GM12878 (cell line): ENCODE results near the gene CADM2. TPM values are rescaled to one million over a fixed set of nuclear protein-coding genes. Genes with fewer than 3 reads are reported as not detected.

Source experiments
- ATAC-seq: fragments of 200-7000 bp; cut with Tn5 transposase; 3 replicates; pipeline ENCODE4 v1.9.1; 2020; ENCODE audit warnings: mild to moderate bottlenecking, moderate library complexity
- BruUV-seq: library from RNA; stranded (reverse); fragments of 400-500 nt; replicated peaks from 2 replicates; lab custom pipeline; 2021; lab: Mats Ljungman, UMichigan
- CTCF ChIA-PET: fragments of 300-600 bp; sonication (Branson Sonifier 250); formaldehyde crosslinking; extraction: SDS; loops from one replicate; lab custom pipeline; 2021; ENCODE audit warnings: inconsistent platforms; lab: Yijun Ruan, JAX
- POLR2A ChIA-PET: fragments of 350-600 bp; formaldehyde crosslinking; extraction: SDS; loops from one replicate; lab custom pipeline; 2021; ENCODE audit warnings: inconsistent platforms; lab: Charles Lee
- RAD21 ChIA-PET: fragments of 300-600 bp; sonication (Branson Sonifier 250); formaldehyde crosslinking; loops from one replicate; lab custom pipeline; 2023; ENCODE audit warnings: antibody characterized with exemption; ENCODE audit not compliant: unreplicated experiment; lab: Charles Lee
- SMC1A ChIA-PET: fragments of 300-600 bp; sonication (Branson Sonifier 250); formaldehyde crosslinking; loops from one replicate; lab custom pipeline; 2023; ENCODE audit not compliant: unreplicated experiment, uncharacterized antibody; lab: Charles Lee
- DNase-seq: peaks from one replicate; pipeline ENCODE4 v3.0.0-alpha.2; 2011; ENCODE audit warnings: low read depth, low spot score
- FAIRE-seq: peaks from 3 replicates; lab custom pipeline; 2011; peaks lifted over from hg19 to GRCh38; lab: Jason Lieb, UNC
- H2AFZ ChIP-seq: 2 replicates; pipeline ENCODE4 v1.6.0; 2011; ENCODE audit warnings: low read depth, low read length, control low read depth; ENCODE audit not compliant: control insufficient read depth
- H3K27ac ChIP-seq: 2 replicates; pipeline ENCODE4 v1.5.1; 2011; ENCODE audit warnings: control low read depth; ENCODE audit not compliant: control insufficient read depth, insufficient read depth
- H3K27me3 ChIP-seq, 2 experiments: replicated peaks in 1 of 2; 2 replicates each; pipeline versions ENCODE4 v1.6.0 to v1.6.1; 2011; ENCODE audit warnings: low read length in 1 of 2; ENCODE audit not compliant: control insufficient read depth in 2 of 2, insufficient read depth in 2 of 2
- H3K36me3 ChIP-seq, 2 experiments: 2 replicates each; pipeline ENCODE4 v1.5.1; 2011; ENCODE audit warnings: low read length in 1 of 2; ENCODE audit not compliant: control insufficient read depth in 2 of 2, insufficient read depth in 2 of 2
- H3K4me1 ChIP-seq: 2 replicates; pipeline ENCODE4 v1.6.1; 2011; ENCODE audit warnings: mild to moderate bottlenecking, low read length, moderate library complexity, mixed read lengths; ENCODE audit not compliant: control insufficient read depth, insufficient read depth
- H3K4me2 ChIP-seq: 2 replicates; pipeline ENCODE4 v1.6.0; 2011; ENCODE audit warnings: control low read depth; ENCODE audit not compliant: control insufficient read depth, insufficient read depth
- H3K4me3 ChIP-seq: fragments of 200-600 bp; sonication (generic); 2 replicates; pipeline ENCODE4 v1.5.1; 2016
- H3K79me2 ChIP-seq: 2 replicates; pipeline ENCODE4 v1.6.0; 2011; ENCODE audit warnings: low read length; ENCODE audit not compliant: control insufficient read depth, insufficient read depth
- H3K9ac ChIP-seq: 2 replicates; pipeline ENCODE4 v1.8.0; 2011; ENCODE audit warnings: low read length, control low read depth, mixed read lengths; ENCODE audit not compliant: control insufficient read depth, insufficient read depth
- H3K9me3 ChIP-seq: replicated peaks from 3 replicates; pipeline ENCODE4 v1.5.1; 2011; ENCODE audit warnings: mild to moderate bottlenecking, low read length; ENCODE audit not compliant: control insufficient read depth, insufficient read depth
- H4K20me1 ChIP-seq: 2 replicates; pipeline ENCODE4 v1.6.0; 2011; ENCODE audit not compliant: control insufficient read depth, insufficient read depth
- E4F1 ChIP-seq: fragments of 450-650 bp; IDR thresholded peaks from 2 replicates; pipeline ENCODE4 v1.6.1; 2018; ENCODE audit warnings: borderline replicate concordance, mild to moderate bottlenecking; ENCODE audit not compliant: partially characterized antibody
- RAD51 ChIP-seq: fragments of 450-650 bp; IDR thresholded peaks from 2 replicates; pipeline ENCODE4 v1.6.1; 2016; ENCODE audit warnings: moderate library complexity, mild to moderate bottlenecking, inconsistent platforms
- RB1 ChIP-seq: fragments of 450-650 bp; formaldehyde crosslinking; IDR thresholded peaks from 2 replicates; pipeline ENCODE4 v1.6.1; 2017; ENCODE audit warnings: mild to moderate bottlenecking, borderline replicate concordance
- in situ Hi-C: fragments of 300-500 bp; cut with MboI; formaldehyde crosslinking; loops from 9 replicates; pipeline ENCODE4 v1.14.3; 2018; ENCODE audit warnings: mixed read lengths
- intact Hi-C: fragments of 100-400 bp; cut with micrococcal nuclease; formaldehyde crosslinking; loops from one replicate; pipeline ENCODE4 v1.14.2; 2022; ENCODE audit not compliant: unreplicated experiment
- polyA plus RNA-seq, 11 experiments: library from polyadenylated mRNA; depleted of rRNA in 4 of 11; unstranded in 6 of 11; stranded (reverse) in 5 of 11; fragments of >200 nt; fragmentation: Nextera tagmentation in 4 of 11; fragmentation: Illumina TruSeq in 1 of 11; extraction: Ambion mirVana in 4 of 11; extraction: Trizol in 1 of 11; gene quantifications; 1 replicate in 1 of 11; 2 replicates in 10 of 11; pipeline versions ENCODE4 v1.2.1 to v1.2.3, GENCODE V29; 2011 to 2016; ENCODE audit warnings: inconsistent platforms in 2 of 11, missing spikeins in 2 of 11, low read depth in 1 of 11
- total RNA-seq, 4 experiments: library from RNA; depleted of rRNA in 3 of 4; stranded (reverse); fragments of >200 nt in 3 of 4; fragmentation: Illumina TruSeq in 1 of 4; extraction: Trizol in 1 of 4; gene quantifications; 2 replicates each; pipeline versions ENCODE4 v1.2.1 to v1.2.3, GENCODE V29; 2013 to 2021

The CADM2 gene
- total and polyA plus RNA-seq, 10 of the 15 experiments (the other 5 are each of a cell fraction or from before 2014, with no cell fraction given) = 0.13 TPM; not detected in 9

GRCh38 chr3:84984429-84984828, 25.6 kb downstream of the CADM2 start:
- ChIA-PET POLR2A (interaction anchor here (0.7 kb wide), 1 partner anchor 441 kb away, joined by 5 read pairs; no protein-coding TSS in a partner anchor), CTCF (interaction anchor here (1.2 kb wide), 1 partner anchor 48 kb away, joined by 3 read pairs; no protein-coding TSS in a partner anchor)

More at GRCh38 chr3:84984429-84984828, 25.6 kb downstream of the CADM2 start:
- intact Hi-C loops = no loop called here
- no TSS peak for BruUV-seq
- no peak overlapping the region for H2AFZ ChIP-seq
- RAD21 ChIA-PET = no interaction called here
- in situ Hi-C loops = no loop called here
- H3K4me3 ChIP-seq = no peak overlapping the region
- no peak for TF ChIP-seq E4F1
- TF ChIP-seq RAD51 = no peak
- no peak for TF ChIP-seq RB1
- no peak overlapping the region for H3K9ac ChIP-seq
- FAIRE-seq = no peak
- H3K4me2 ChIP-seq = no peak overlapping the region
- no peaks in the 10 kb centered on the region for H3K36me3 ChIP-seq
- SMC1A ChIA-PET = interaction anchor here (0.6 kb wide), 1 partner anchor 297 kb away, joined by 3 read pairs; no protein-coding TSS in a partner anchor
- no peaks in the 10 kb centered on the region for H3K79me2 ChIP-seq
- DNase-seq = no peak
- no peaks in the 10 kb centered on the region for H3K9me3 ChIP-seq
- H3K4me1 ChIP-seq = no peaks in the 10 kb centered on the region
- no peaks in the 10 kb centered on the region for H3K27me3 ChIP-seq
- no peak for ATAC-seq
- H3K27ac ChIP-seq = no peak overlapping the region
- no peaks in the 10 kb centered on the region for H4K20me1 ChIP-seq
